Adrenal gland (tissue), 5 donors: ENCODE data around the gene TBX15.

ENCODE experiments used
- CTCF ChIP-seq, 6 experiments: fragments of 450-650 bp in 4 of 6; fragments of 200-600 bp in 2 of 6; sonication (generic) in 1 of 6; IDR thresholded peaks; 1 replicate in 5 of 6; 2 replicates in 1 of 6; pipeline versions ENCODE4 v1.5.1 to v1.8.0; 2016 to 2021; ENCODE audit warnings: antibody characterized with exemption in 6 of 6, mild to moderate bottlenecking in 2 of 6, moderate library complexity in 1 of 6
- POLR2A ChIP-seq, 2 donors: fragments of 450-650 bp; IDR thresholded peaks; one replicate each; pipeline ENCODE4 v1.6.1; 2017; ENCODE audit warnings: antibody characterized with exemption in 2 of 2, mild to moderate bottlenecking in 2 of 2, moderate library complexity in 1 of 2
- donor health status: DM: no; HTN: no; CAD: no.

DNA sequence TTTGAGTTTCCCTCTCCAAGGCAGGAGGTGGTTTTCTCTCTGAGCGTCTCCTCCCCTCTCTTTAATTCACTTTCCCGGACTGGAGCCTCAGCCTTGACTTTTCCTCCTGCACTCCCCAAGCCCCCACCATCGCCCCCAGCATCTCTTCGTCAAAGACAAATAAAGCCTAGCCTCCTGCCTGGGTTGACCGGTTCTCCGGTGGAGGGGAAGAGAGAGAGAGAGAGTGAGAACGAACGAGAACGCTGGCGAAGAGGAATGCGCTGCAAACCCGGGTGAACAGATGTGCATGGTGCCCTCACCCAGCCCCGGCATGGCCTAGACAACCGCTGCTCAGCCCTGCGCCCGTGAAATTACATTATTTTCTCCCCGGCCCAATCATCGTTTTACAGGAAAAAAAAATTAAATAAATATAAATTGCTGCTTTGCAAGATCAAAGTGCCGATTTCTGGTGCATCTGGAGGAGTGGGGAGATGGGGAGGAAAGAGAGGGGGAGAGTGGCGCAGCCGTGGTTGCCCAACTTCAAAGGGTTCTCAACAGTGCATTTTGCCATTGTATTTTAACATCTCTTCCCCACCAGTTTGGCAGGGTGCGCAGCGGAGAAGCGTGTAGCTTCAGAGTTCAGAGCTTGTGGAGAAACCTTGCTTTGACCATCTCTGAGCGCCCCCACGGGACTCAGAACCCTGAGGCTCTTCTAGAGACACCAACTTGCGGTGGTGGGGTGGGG lies 11.4 kb upstream of the TBX15 start:
- TF ChIP-seq CTCF (IDR thresholded peaks at IDR 0.05) (no peak), POLR2A (IDR thresholded peaks at IDR 0.05) (no peak)
